Adrenal gland (tissue), 5 donors: Measurements from ENCODE around the gene FMO2.

Source experiments
- CTCF ChIP-seq, 6 experiments: fragments of 450-650 bp in 4 of 6; fragments of 200-600 bp in 2 of 6; sonication (generic) in 1 of 6; IDR thresholded peaks; 1 replicate in 5 of 6; 2 replicates in 1 of 6; pipeline versions ENCODE4 v1.5.1 to v1.8.0; 2016 to 2021; ENCODE audit warnings: antibody characterized with exemption in 6 of 6, mild to moderate bottlenecking in 2 of 6, moderate library complexity in 1 of 6
- POLR2A ChIP-seq, 2 donors: fragments of 450-650 bp; IDR thresholded peaks; one replicate each; pipeline ENCODE4 v1.6.1; 2017; ENCODE audit warnings: antibody characterized with exemption in 2 of 2, mild to moderate bottlenecking in 2 of 2, moderate library complexity in 1 of 2
- donor health status: DM: no; HTN: no; CAD: no.

- TF ChIP-seq CTCF (IDR thresholded peaks at IDR 0.05) (no peak), POLR2A (IDR thresholded peaks at IDR 0.05) (no peak)
Measured at GRCh38 chr1:171206978-171207355, 21.9 kb downstream of the FMO2 start.
